NT2/D1 (cell line): Measurements from ENCODE around the gene CREG1.

Source experiments
- DNase-seq: peaks from one replicate; pipeline ENCODE4 v3.0.0-alpha.2; 2011; ENCODE audit warnings: low read depth, low spot score
- H3K27me3 ChIP-seq: 2 replicates; pipeline ENCODE4 v1.6.0; 2011; ENCODE audit warnings: mild to moderate bottlenecking; ENCODE audit not compliant: insufficient read length, insufficient read depth
- H3K36me3 ChIP-seq: 2 replicates; pipeline ENCODE4 v1.6.1; 2011; ENCODE audit warnings: mild to moderate bottlenecking, low read length, mixed read lengths; ENCODE audit not compliant: insufficient read depth, insufficient read length
- H3K4me1 ChIP-seq: 2 replicates; pipeline ENCODE4 v1.5.1; 2011; ENCODE audit not compliant: insufficient read depth, insufficient read length
- H3K4me3 ChIP-seq: 2 replicates; pipeline ENCODE4 v1.5.1; 2011; ENCODE audit warnings: low read depth; ENCODE audit not compliant: insufficient read length
- H3K9ac ChIP-seq: 2 replicates; pipeline ENCODE4 v1.6.0; 2011; ENCODE audit warnings: low read depth; ENCODE audit not compliant: insufficient read length
- H3K9me3 ChIP-seq: 2 replicates; pipeline ENCODE4 v1.5.1; 2011; ENCODE audit warnings: mild to moderate bottlenecking, low read length; ENCODE audit not compliant: insufficient read depth
- SUZ12 ChIP-seq: IDR thresholded peaks from 2 replicates; pipeline ENCODE4 v1.6.1; 2011; ENCODE audit not compliant: insufficient read length, insufficient read depth; ENCODE audit errors: extremely low read depth
- YY1 ChIP-seq: IDR thresholded peaks from 2 replicates; pipeline ENCODE4 v1.6.1; 2011; ENCODE audit not compliant: insufficient read length, insufficient read depth
- ZNF274 ChIP-seq: IDR thresholded peaks from 2 replicates; pipeline ENCODE4 v1.6.1; 2011; ENCODE audit warnings: mild to moderate bottlenecking, low read depth, low read length

CREG1 gene

DNA sequence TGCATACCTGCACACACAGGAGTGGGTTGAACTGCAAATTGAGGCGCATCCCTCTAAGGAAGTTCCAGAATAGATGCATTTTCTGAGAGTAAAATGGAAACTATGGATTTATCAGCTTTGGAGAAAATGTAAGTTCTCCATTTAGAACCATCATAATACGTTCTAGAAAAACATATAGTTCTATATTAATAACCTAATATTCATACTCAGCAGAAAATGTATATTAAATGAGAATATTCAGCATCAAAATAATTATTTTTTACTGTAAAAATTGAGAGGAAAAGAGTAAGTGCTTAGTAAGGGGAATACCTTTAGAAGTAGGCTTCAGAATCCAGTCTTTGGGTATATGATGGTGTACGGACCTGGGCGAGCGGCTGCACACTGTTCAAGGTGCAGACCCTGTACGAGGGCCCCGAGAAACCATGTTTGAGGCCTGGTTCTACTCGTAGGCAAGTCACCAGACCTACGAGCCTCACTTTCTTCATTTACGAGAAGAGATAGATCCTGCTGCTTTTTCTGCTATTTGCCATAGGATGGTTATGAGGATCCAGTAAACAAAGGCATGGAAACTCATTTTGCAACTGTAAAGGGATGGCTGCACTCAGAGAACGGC, 42.1 kb downstream of the CREG1 start:
- DNase-seq = no peak
- Histone ChIP-seq H3K9ac (no peak overlapping the region), H3K36me3 (no peaks in the 10 kb centered on the region), H3K4me3 (no peak overlapping the region), H3K9me3 (no peaks in the 10 kb centered on the region), H3K27me3 (no peaks in the 10 kb centered on the region), H3K4me1 (peaks cover 3% of the 10 kb centered on the region)
- no peak for TF ChIP-seq SUZ12

DNA sequence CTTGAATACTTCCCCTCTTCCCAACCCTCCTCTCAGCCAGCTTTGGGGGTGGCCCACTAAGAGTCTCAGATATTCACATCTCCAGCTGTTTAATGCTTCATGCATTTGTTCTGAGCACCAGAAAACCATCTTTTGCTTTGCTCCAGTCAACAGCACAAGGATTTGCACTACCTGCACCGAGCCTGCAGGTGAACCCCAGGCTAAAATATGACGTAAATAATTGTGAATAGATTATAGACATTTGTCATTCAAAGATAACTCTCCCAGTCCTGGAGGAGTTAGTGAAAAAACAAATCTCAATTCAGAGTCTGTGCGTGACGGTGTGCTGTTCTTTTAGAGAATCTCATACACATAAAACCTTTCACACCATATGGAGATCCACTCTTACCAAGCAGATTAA, 42.7 kb downstream of the CREG1 start:
- Histone ChIP-seq H3K36me3 (no peaks in the 10 kb centered on the region), H3K9me3 (no peaks in the 10 kb centered on the region), H3K27me3 (no peaks in the 10 kb centered on the region), H3K9ac (no peak overlapping the region), H3K4me3 (no peak overlapping the region), H3K4me1 (peaks cover 3% of the 10 kb centered on the region)
- no peak for DNase-seq
- TF ChIP-seq YY1 (no peak), ZNF274 (no peak), SUZ12 (no peak)

DNA sequence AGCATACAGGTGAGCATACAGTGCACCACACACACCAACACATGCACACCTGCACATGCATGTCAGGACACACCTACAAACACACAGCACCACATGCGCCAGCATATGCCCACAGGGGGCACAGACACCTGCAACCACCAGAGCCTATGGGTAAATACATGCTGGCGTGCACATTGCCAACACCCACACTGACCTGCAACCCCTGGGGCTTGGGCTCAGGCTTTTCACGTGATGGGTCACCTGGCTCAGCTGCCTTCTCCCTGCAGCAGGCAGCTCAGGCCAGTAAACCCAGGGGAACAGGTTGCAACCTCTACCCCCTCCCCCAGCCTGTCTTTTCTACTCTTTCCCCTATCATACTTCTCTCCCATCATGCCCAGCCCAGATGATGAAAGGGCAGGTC, 43.3 kb downstream of the CREG1 start:
- no peak overlapping the region for H3K9ac ChIP-seq
- no peak overlapping the region for H3K4me3 ChIP-seq
- peaks cover 3% of the 10 kb centered on the region for H3K4me1 ChIP-seq
- DNase-seq = no peak
- no peaks in the 10 kb centered on the region for H3K27me3 ChIP-seq
- no peaks in the 10 kb centered on the region for H3K9me3 ChIP-seq
- TF ChIP-seq ZNF274 = no peak
- TF ChIP-seq YY1 = no peak
- no peak for TF ChIP-seq SUZ12
- no peaks in the 10 kb centered on the region for H3K36me3 ChIP-seq

DNA sequence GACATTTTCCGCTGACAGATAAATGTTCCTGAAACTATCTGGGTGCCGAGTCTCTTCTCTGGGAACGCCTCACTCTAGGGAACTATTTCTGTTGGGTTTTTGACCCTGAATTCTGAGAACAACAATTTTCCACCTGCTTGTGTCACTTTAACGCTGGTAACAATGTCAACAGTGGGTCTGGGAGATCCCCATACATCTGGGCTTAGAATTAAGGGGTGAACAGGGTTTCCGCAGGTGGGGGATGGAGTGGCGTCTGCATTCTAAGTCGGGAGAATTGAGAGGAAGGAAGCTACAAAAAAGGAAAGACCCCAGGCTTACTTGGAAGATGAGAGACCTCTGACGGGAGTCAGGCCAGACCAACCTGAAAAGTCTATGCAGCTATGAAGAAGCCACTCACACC, 44.0 kb downstream of the CREG1 start:
- H3K4me1 ChIP-seq = peaks cover 4% of the 10 kb centered on the region
- H3K9me3 ChIP-seq = no peaks in the 10 kb centered on the region
- no peak overlapping the region for H3K9ac ChIP-seq
- TF ChIP-seq YY1 = no peak
- TF ChIP-seq ZNF274 = no peak
- no peak for TF ChIP-seq SUZ12
- H3K36me3 ChIP-seq = no peaks in the 10 kb centered on the region
- no peak for DNase-seq
- no peaks in the 10 kb centered on the region for H3K27me3 ChIP-seq
- H3K4me3 ChIP-seq = no peak overlapping the region

DNA sequence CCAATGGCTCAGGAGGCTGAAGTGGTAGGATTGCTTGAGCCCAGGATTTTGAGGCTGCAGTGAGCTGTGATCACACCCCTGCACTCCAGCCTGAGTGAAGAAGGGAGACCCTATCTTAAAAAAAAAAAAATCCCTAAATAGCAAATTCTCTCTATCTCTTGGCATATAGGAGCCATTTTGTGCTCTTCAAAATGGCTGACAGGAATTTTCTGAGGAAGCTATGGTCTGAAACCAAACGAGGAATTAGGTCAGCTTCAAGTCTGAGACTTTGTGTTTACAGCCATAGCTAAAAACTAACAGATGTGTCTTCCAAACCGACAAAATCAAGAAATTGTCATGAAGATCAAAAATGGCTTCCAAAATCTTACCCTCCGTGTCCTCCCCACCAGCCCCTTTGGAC, 45.8 kb downstream of the CREG1 start:
- Histone ChIP-seq H3K9me3 (no peaks in the 10 kb centered on the region), H3K9ac (no peak overlapping the region), H3K27me3 (no peaks in the 10 kb centered on the region), H3K4me3 (no peak overlapping the region), H3K36me3 (no peaks in the 10 kb centered on the region), H3K4me1 (peaks cover 18% of the 10 kb centered on the region)
- no peak for TF ChIP-seq YY1
- TF ChIP-seq SUZ12 = no peak
- TF ChIP-seq ZNF274 = no peak
- DNase-seq = no peak

DNA sequence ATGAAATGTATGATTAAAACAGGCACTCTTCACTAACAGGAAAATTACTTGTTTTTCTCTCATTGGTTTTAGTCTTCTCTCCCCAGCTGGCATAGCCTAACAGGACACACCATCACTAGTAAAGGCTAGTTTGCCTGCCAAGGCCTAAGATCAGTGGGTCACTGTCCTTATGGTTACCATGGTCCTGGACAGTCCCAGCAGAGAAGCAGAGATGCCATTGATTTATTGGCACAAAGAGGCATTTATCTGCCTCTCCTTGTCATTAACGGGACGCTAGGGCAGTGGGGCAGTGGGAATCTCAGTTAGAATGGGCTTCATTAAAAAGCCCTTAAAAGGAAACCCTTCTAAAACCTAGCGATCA, 49.1 kb downstream of the CREG1 start:
- DNase-seq = no peak
- TF ChIP-seq SUZ12 = no peak
- TF ChIP-seq YY1 = no peak
- no peak for TF ChIP-seq ZNF274
- Histone ChIP-seq H3K27me3 (no peaks in the 10 kb centered on the region), H3K4me1 (peaks cover 29% of the 10 kb centered on the region), H3K36me3 (no peaks in the 10 kb centered on the region), H3K4me3 (no peak overlapping the region), H3K9me3 (no peaks in the 10 kb centered on the region), H3K9ac (no peak overlapping the region)

DNA sequence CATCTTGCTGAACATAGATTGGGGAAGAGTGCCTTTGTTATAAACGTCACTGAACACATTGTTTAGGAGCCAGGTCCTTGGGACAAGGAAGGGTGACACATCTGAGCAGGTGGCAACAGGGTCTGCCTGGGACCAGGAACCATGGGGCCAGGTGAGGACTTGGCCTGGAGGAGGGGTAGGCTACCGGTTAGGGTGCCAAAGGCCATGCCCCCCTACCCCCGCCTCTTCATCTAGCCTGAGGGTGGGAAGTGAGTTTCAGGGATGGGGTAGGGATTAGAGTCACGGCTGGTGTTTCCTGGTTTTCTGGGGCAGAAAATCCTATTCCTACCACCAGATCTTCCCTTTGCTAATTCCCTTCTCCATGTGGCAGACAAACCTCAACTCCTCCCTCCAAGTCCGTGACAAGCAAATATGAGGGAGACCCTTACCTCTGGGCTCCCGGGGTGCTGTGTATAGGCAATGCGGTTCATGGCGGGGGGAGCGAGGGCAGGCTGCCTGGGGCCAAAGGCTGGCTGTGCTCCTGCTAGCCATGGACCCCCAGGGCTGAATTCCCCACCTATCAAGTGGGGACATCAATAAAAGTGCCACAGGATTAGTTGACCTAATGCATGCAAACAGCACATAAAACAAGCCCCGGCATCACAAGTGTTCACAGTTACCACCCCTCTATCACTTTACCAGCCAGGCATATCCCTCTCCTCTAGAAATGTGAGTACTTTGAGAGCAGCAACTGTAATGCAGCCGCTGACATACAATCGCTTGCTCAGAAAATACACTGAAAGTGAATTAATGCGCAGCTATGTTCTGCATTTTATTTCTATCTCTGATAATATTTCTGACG, 49.7 kb downstream of the CREG1 start:
- no peak overlapping the region for H3K4me3 ChIP-seq
- H3K4me1 ChIP-seq = peaks cover 30% of the 10 kb centered on the region
- no peak overlapping the region for H3K9ac ChIP-seq
- TF ChIP-seq SUZ12 (no peak), ZNF274 (no peak), YY1 (no peak)
- H3K9me3 ChIP-seq = no peaks in the 10 kb centered on the region
- H3K36me3 ChIP-seq = no peaks in the 10 kb centered on the region
- no peak for DNase-seq
- no peaks in the 10 kb centered on the region for H3K27me3 ChIP-seq
